Bladder microvascular endothelial cell (primary cell): ENCODE measurements around the gene MRPL42. TPM values are rescaled to one million over a fixed set of nuclear protein-coding genes. Genes with fewer than 3 reads are reported as not detected.

ENCODE experiments used
- total RNA-seq: library from RNA; depleted of rRNA; stranded (reverse); fragments of >200 nt; gene quantifications from 2 replicates; pipeline ENCODE4 v1.2.3, GENCODE V29; 2014

The MRPL42 gene
- 31.7 and 71.1 TPM in 2 replicates for total RNA-seq

GRCh38 chr12:93467351-93468007 is at the start of gene MRPL42:
Gene MRPL42, plus strand, starts transcription at chr12:93467514. Its CDS starts 1,772 bp downstream, at chr12:93469286.

GRCh38 chr12:93441617-93442410 is 25.5 kb upstream of the MRPL42 start, which contains the start of gene UBE2N:
Gene UBE2N, minus strand, starts transcription at chr12:93441947. Its CDS starts 63 bp downstream, at chr12:93441884.

Other genes starting within 250 kb of the MRPL42 start
- 49.5 and 130 TPM in 2 replicates for gene NUDT4, start 89.6 kb upstream of the MRPL42 start, total RNA-seq
- gene UBE2N, start 25.6 kb upstream of the MRPL42 start, total RNA-seq, result 69.3 and 169 TPM in 2 replicates
- gene SOCS2, start 105.2 kb downstream of the MRPL42 start, total RNA-seq, result 57.4 and 89.5 TPM in 2 replicates
- gene CRADD, start 209.9 kb downstream of the MRPL42 start, total RNA-seq, result 9.6 and 9.8 TPM in 2 replicates